Measurements from ENCODE around the gene MYL2.

MYL2 gene

DNA sequence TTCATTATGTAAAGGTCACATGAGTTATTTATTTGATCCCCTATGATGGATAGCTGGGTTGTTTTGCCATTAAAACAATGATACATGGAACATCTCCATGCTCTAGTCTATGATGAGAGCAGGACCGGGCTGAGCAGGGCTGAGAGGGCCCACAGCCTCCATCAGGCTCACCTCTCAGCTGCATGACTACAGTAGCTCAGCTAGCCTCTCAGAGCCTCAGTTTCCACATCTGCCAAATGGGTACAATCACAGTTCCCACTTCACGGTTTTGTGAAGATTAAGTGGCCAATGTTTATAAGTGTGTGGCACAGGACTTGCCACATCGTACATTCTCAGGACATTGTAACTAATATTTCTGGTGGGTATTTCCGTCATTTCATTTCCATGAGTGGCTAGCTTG lies 19.9 kb upstream of the MYL2 start:
- Histone ChIP-seq H3K4me3 (no peak overlapping the region), H3K27me3 (peaks cover 0 to 45% of the 10 kb centered on the region in 2 donors), H3K36me3 (no peaks in the 10 kb centered on the region), H3K27ac (no peak overlapping the region), H3K4me1 (peaks cover 0 to 5% (median 0%) of the 10 kb centered on the region in 4 donors), H3K9me3 (peaks cover 0 to 3% (median 3%) of the 10 kb centered on the region in 3 donors)
- no peak for DNase-seq
- no peak for TF ChIP-seq CTCF (IDR thresholded peaks at IDR 0.05)
- intact Hi-C loops (cut with DNase I; ENCODE audit: low total_unique reads): no loop called here

- H3K27me3 ChIP-seq: peaks cover 0 to 67% of the 10 kb centered on the region in 2 donors
- no peaks in the 10 kb centered on the region for H3K9me3 ChIP-seq
- TF ChIP-seq CTCF (IDR thresholded peaks at IDR 0.05): peak; percentile 67 to 81
- H3K4me3 ChIP-seq: no peak overlapping the region
- intact Hi-C loops (cut with DNase I; ENCODE audit: low total_unique reads): no loop called here
- DNase-seq: no peak
- no peaks in the 10 kb centered on the region for H3K36me3 ChIP-seq
- peaks cover 0 to 5% (median 0%) of the 10 kb centered on the region in 4 donors for H3K4me1 ChIP-seq
- H3K27ac ChIP-seq: no peak overlapping the region
Measured at GRCh38 chr12:110937104-110937641, 16.8 kb upstream of the MYL2 start.

GRCh38 chr12:110936367-110937103 lies 16.2 kb upstream of the MYL2 start:
- intact Hi-C loops (cut with DNase I; ENCODE audit: low total_unique reads): no loop called here
- no peak for TF ChIP-seq CTCF (IDR thresholded peaks at IDR 0.05)
- DNase-seq: no peak
- Histone ChIP-seq H3K9me3 (no peaks in the 10 kb centered on the region), H3K27ac (no peak overlapping the region), H3K36me3 (no peaks in the 10 kb centered on the region), H3K4me3 (no peak overlapping the region), H3K4me1 (peaks cover 0 to 5% (median 0%) of the 10 kb centered on the region in 4 donors), H3K27me3 (peaks cover 0 to 74% of the 10 kb centered on the region in 2 donors)

GRCh38 chr12:110935588-110935987 lies 15.2 kb upstream of the MYL2 start:
- H3K4me1 ChIP-seq: peaks cover 0 to 5% (median 0%) of the 10 kb centered on the region in 4 donors
- H3K9me3 ChIP-seq: no peaks in the 10 kb centered on the region
- peaks cover 0 to 74% of the 10 kb centered on the region in 2 donors for H3K27me3 ChIP-seq
- intact Hi-C loops (cut with DNase I; ENCODE audit: low total_unique reads): no loop called here
- no peak overlapping the region for H3K4me3 ChIP-seq
- H3K27ac ChIP-seq: no peak overlapping the region
- H3K36me3 ChIP-seq: no peaks in the 10 kb centered on the region
- DNase-seq: no peak
- TF ChIP-seq CTCF (IDR thresholded peaks at IDR 0.05): no peak

GRCh38 chr12:110934093-110934852 lies 13.9 kb upstream of the MYL2 start:
- DNase-seq: peak in 1 of 2 donors; percentile 7

More at GRCh38 chr12:110934093-110934852, 13.9 kb upstream of the MYL2 start:
- intact Hi-C loops (cut with DNase I; ENCODE audit: low total_unique reads): no loop called here
- peaks cover 0 to 5% (median 0%) of the 10 kb centered on the region in 4 donors for H3K4me1 ChIP-seq
- peaks cover 0 to 64% of the 10 kb centered on the region in 2 donors for H3K27me3 ChIP-seq
- TF ChIP-seq CTCF (IDR thresholded peaks at IDR 0.05): no peak
- no peak overlapping the region for H3K27ac ChIP-seq
- no peak overlapping the region for H3K4me3 ChIP-seq
- no peaks in the 10 kb centered on the region for H3K9me3 ChIP-seq
- no peaks in the 10 kb centered on the region for H3K36me3 ChIP-seq

All from tibial artery (tissue), 4 donors.